H1 (cell line): Measurements from ENCODE around the gene EVPLL. TPM values are rescaled to one million over a fixed set of nuclear protein-coding genes. Genes with fewer than 3 reads are reported as not detected.

ENCODE experiments used
- CHD7 ChIP-seq: fragments of 300-600 bp; sonication (generic); IDR thresholded peaks from 2 replicates; pipeline ENCODE4 v1.7.1; 2012; ENCODE audit warnings: low read length, moderate library complexity, mild to moderate bottlenecking, inconsistent platforms; ENCODE audit not compliant: insufficient replicate concordance
- POLR2AphosphoS5 ChIP-seq: IDR thresholded peaks from 2 replicates; pipeline ENCODE4 v1.6.1; 2011; ENCODE audit warnings: low read depth, low read length
- SUZ12 ChIP-seq: fragments of 200-600 bp; sonication (generic); IDR thresholded peaks from 2 replicates; pipeline ENCODE4 v1.6.1; 2012; ENCODE audit warnings: mild to moderate bottlenecking, inconsistent platforms, low read length, moderate library complexity, mixed read lengths
- polyA plus RNA-seq, 7 experiments: library from polyadenylated mRNA; depleted of rRNA in 3 of 7; stranded (reverse) in 5 of 7; unstranded in 2 of 7; fragments of >200 nt in 5 of 7; fragments of 200-250 nt in 2 of 7; gene quantifications; 1 replicate in 5 of 7; 2 replicates in 1 of 7; 4 replicates in 1 of 7; pipeline versions ENCODE4 v1.2.1 to v1.2.3, GENCODE V29; 2011 to 2013; ENCODE audit warnings: missing spikeins in 2 of 7, mixed read lengths in 2 of 7
- total RNA-seq: library from RNA; stranded (reverse); fragmentation: NEBNext Ultra II Directional; extraction: Animal tissue kit (Norgen Biotek cat#: 25700); gene quantifications from 2 replicates; pipeline ENCODE4 v1.2.1, GENCODE V29; 2021

Gene EVPLL
- total and polyA plus RNA-seq, 2 of the 8 experiments (the other 6 are each of a cell fraction or from before 2014, with no cell fraction given) = 0.06 TPM; not detected in 1

- TF ChIP-seq CHD7 (no peak), POLR2AphosphoS5 (no peak), SUZ12 (no peak)
Measured at GRCh38 chr17:18374216-18374615, 3.4 kb upstream of the EVPLL start (continued).
